ENCODE data around the gene ASCL5. TPM values are rescaled to one million over a fixed set of nuclear protein-coding genes. Genes with fewer than 3 reads are reported as not detected.

ASCL5 gene
- total RNA-seq, 6 experiments from 2014 or later = not detected

DNA sequence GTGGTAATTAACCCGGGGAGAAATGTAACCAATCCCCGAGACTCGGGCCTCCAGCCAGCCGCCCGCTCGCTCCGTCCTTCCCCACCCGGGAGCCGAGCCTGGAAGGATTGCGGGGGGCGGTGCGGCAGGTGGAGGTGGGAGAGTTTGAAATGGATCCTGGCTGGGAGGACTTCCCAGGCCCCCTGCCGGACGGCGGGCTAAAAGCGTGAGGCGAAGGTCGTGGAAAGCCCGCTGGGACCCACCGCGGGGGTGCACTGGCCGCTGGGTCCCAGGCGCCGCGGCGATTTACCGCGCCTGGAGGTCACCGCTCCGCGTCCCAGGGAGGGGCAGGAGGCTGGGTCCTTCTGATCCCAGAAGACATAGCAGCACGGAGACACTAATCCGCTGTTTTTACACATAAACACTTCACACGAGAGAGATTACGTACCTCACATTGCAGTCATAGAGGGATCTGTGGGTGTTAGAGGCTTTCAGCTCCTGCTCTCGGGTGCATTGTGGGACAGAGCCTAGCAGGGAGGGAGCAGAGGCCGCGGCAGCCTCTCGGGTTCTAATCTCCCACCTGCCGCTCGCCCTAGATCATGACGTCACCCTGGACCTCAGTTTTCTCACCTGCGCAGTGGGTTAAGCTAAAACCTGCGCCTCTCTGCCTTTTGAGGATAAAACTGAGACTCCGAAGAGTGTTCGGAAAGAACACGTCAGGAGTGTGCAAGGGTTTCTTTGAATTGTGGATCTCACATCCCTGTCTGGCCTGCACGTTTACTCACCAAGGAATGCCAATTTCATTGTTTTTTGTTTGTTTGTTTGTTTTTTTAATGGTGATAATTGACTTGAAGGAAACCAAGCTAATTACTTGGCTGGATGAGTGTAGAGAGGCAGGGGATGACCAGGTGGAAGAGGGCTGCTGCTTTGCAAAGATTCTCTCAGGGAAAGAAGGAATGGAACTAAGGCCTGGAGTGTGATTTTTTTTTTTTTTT, 44.4 kb upstream of the ASCL5 start:
- peaks cover 9% of the 10 kb centered on the region for H3K27me3 Mint-ChIP-seq (ENCODE audit: insufficient read depth)
- peak; percentile 47 for DNase-seq
- peaks cover 25% of the 10 kb centered on the region for H3K4me1 Mint-ChIP-seq (ENCODE audit: low read depth)
- H3K4me3 Mint-ChIP-seq = peak overlapping the region; percentile 87
- peak overlapping the region; percentile 40 for H3K27ac Mint-ChIP-seq
- H3K9me3 Mint-ChIP-seq = no peaks in the 10 kb centered on the region
- TF ChIP-seq, protein P1, sequence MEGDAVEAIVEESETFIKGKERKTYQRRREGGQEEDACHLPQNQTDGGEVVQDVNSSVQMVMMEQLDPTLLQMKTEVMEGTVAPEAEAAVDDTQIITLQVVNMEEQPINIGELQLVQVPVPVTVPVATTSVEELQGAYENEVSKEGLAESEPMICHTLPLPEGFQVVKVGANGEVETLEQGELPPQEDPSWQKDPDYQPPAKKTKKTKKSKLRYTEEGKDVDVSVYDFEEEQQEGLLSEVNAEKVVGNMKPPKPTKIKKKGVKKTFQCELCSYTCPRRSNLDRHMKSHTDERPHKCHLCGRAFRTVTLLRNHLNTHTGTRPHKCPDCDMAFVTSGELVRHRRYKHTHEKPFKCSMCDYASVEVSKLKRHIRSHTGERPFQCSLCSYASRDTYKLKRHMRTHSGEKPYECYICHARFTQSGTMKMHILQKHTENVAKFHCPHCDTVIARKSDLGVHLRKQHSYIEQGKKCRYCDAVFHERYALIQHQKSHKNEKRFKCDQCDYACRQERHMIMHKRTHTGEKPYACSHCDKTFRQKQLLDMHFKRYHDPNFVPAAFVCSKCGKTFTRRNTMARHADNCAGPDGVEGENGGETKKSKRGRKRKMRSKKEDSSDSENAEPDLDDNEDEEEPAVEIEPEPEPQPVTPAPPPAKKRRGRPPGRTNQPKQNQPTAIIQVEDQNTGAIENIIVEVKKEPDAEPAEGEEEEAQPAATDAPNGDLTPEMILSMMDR (IDR thresholded peaks at IDR 0.05) = peak; percentile 70
- H3K36me3 Mint-ChIP-seq (ENCODE audit: low read depth) = no peaks in the 10 kb centered on the region

GRCh38 chr1:201170533-201171062, 43.6 kb upstream of the ASCL5 start:
- peak; percentile 84 for DNase-seq
- H3K4me1 Mint-ChIP-seq (ENCODE audit: low read depth) = peaks cover 25% of the 10 kb centered on the region
- H3K4me3 Mint-ChIP-seq = peak overlapping the region; percentile 87
- TF ChIP-seq, protein P1 (IDR thresholded peaks at IDR 0.05) = no peak
- H3K36me3 Mint-ChIP-seq (ENCODE audit: low read depth) = no peaks in the 10 kb centered on the region
- H3K27ac Mint-ChIP-seq = peak overlapping the region; percentile 40
- no peaks in the 10 kb centered on the region for H3K9me3 Mint-ChIP-seq
- peaks cover 15% of the 10 kb centered on the region for H3K27me3 Mint-ChIP-seq (ENCODE audit: insufficient read depth)

GRCh38 chr1:201169971-201170532, 43.1 kb upstream of the ASCL5 start:
- Mint-ChIP-seq H3K36me3 (ENCODE audit: low read depth) (no peaks in the 10 kb centered on the region), H3K4me3 (peak overlapping the region; percentile 87), H3K27me3 (ENCODE audit: insufficient read depth) (peaks cover 18% of the 10 kb centered on the region), H3K9me3 (no peaks in the 10 kb centered on the region), H3K27ac (peak overlapping the region; percentile 40; the same call in 1 of the 2 replicates), H3K4me1 (ENCODE audit: low read depth) (peaks cover 25% of the 10 kb centered on the region)
- DNase-seq = no peak
- TF ChIP-seq, protein P1 (IDR thresholded peaks at IDR 0.05) = no peak

GRCh38 chr1:201169203-201169602, 42.2 kb upstream of the ASCL5 start:
- Mint-ChIP-seq H3K27me3 (ENCODE audit: insufficient read depth) (peaks cover 15% of the 10 kb centered on the region), H3K36me3 (ENCODE audit: low read depth) (no peaks in the 10 kb centered on the region), H3K27ac (no peak overlapping the region), H3K4me1 (ENCODE audit: low read depth) (peaks cover 25% of the 10 kb centered on the region), H3K4me3 (no peak overlapping the region; the same call in 1 of the 2 replicates), H3K9me3 (no peaks in the 10 kb centered on the region)
- TF ChIP-seq, protein P1 (IDR thresholded peaks at IDR 0.05) = no peak
- DNase-seq = no peak

DNA sequence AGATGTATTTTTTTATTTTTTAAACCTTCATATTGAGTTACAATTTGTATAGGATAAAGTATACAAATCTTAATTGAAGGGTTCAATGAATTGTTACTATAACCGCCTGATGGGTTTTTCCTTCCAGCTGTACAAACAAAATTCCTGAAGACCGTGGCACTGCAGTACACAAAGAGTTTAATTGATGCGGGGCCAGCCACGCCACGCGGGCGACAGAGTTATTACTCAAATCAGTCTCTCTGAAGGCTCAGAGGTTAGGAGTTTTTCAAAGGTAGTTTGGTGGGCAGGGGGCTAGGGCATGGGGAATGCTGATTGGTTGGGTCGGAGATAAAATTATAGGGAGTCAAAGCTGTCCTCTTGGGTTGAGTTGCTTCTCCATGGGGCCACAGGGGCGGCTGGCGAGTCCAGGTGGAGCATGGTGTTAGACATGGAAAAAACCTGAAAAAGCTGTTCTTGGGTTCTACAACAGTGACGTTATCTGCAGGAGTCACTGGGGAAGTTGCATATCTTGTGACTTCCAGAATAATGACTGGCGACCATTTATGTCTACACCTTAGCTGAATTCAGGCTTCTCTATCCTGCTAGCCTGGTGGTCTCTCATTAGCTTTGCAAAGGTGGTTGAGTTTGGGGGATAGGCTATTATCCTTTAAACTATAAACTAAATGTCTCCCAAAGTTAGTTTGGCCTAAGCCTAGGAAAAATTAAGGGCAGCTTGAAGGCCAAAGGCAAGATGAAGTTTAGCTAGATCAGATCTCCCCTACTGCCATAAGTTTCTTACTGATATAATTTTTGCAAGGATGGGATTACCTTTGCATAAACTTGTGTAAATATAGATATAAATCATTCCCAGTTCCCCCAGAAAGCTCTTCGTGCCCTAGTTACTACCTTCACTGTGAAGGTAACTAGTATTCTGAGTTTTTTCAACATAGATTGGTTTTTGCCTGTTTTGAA, 40.3 kb upstream of the ASCL5 start:
- Mint-ChIP-seq H3K4me3 (no peak overlapping the region), H3K27me3 (ENCODE audit: insufficient read depth) (peaks cover 18% of the 10 kb centered on the region), H3K4me1 (ENCODE audit: low read depth) (peaks cover 17% of the 10 kb centered on the region), H3K27ac (no peak overlapping the region), H3K36me3 (ENCODE audit: low read depth) (no peaks in the 10 kb centered on the region), H3K9me3 (no peaks in the 10 kb centered on the region)
- TF ChIP-seq, protein P1 (IDR thresholded peaks at IDR 0.05) = no peak
- DNase-seq = no peak

Data from HFFc6 (cell line).